PC-3 (cell line): ENCODE data around the gene NBPF1. TPM values are rescaled to one million over a fixed set of nuclear protein-coding genes. Genes with fewer than 3 reads are reported as not detected.
"Not testable (repeated sequence)": the region's sequence is repeated elsewhere in the genome, so short reads cannot be mapped to it uniquely, and the experiment has no call there.

Experiments
- ATAC-seq: fragments of 200-7000 bp; cut with Tn5 transposase; 2 replicates; pipeline ENCODE4 v1.9.1; 2020; ENCODE audit warnings: mild to moderate bottlenecking, moderate library complexity
- BruUV-seq: library from RNA; stranded (reverse); fragments of 400-500 nt; replicated peaks from 2 replicates; lab custom pipeline; 2021; lab: Mats Ljungman, UMichigan
- CTCF ChIA-PET: fragments of 300-600 bp; sonication (Branson Sonifier 250); formaldehyde crosslinking; loops from one replicate; lab custom pipeline; 2022; ENCODE audit warnings: antibody characterized with exemption; lab: Charles Lee
- POLR2A ChIA-PET: fragments of 300-600 bp; sonication (Branson Sonifier 250); formaldehyde crosslinking; loops from one replicate; lab custom pipeline; 2022; ENCODE audit warnings: antibody characterized with exemption; ENCODE audit not compliant: unreplicated experiment; lab: Charles Lee
- DNase-seq: peaks from one replicate; pipeline ENCODE4 v3.0.0-alpha.2; 2015
- H2AFZ ChIP-seq: fragments of 300-600 bp; sonication (generic); 2 replicates; pipeline ENCODE4 v1.6.0; 2016; ENCODE audit warnings: antibody characterized with exemption, low read length
- H3F3A ChIP-seq: fragments of 300-600 bp; sonication (generic); one replicate; pipeline ENCODE4 v1.6.0; 2017; ENCODE audit warnings: antibody characterized with exemption, low read length, control low read depth, mild to moderate bottlenecking; ENCODE audit not compliant: unreplicated experiment
- H3K27ac ChIP-seq: fragments of 300-600 bp; sonication (generic); 2 replicates; pipeline ENCODE4 v1.5.1; 2016; ENCODE audit warnings: mild to moderate bottlenecking, low read length
- H3K27me3 ChIP-seq: fragments of 300-600 bp; sonication (generic); 2 replicates; pipeline ENCODE4 v1.6.1; 2016; ENCODE audit warnings: low read length, mixed read lengths
- H3K36me3 ChIP-seq: fragments of 300-600 bp; sonication (generic); 2 replicates; pipeline ENCODE4 v1.6.1; 2016; ENCODE audit warnings: low read depth, mixed run types, low read length, mixed read lengths
- H3K4me1 ChIP-seq: fragments of 300-600 bp; sonication (generic); 2 replicates; pipeline ENCODE4 v1.5.1; 2016; ENCODE audit warnings: low read length; ENCODE audit not compliant: insufficient read depth
- H3K4me2 ChIP-seq: fragments of 300-600 bp; sonication (generic); 2 replicates; pipeline ENCODE4 v1.6.0; 2016; ENCODE audit warnings: low read length
- H3K4me3 ChIP-seq: fragments of 300-600 bp; sonication (generic); 2 replicates; pipeline ENCODE4 v1.5.1; 2016; ENCODE audit warnings: mild to moderate bottlenecking, low read length, mixed read lengths
- H3K79me2 ChIP-seq: fragments of 300-600 bp; sonication (generic); 2 replicates; pipeline ENCODE4 v1.6.1; 2017; ENCODE audit warnings: low read length, mixed read lengths
- H3K9ac ChIP-seq: fragments of 300-600 bp; sonication (generic); 2 replicates; pipeline ENCODE4 v1.6.0; 2016; ENCODE audit warnings: mild to moderate bottlenecking, low read length
- H3K9me2 ChIP-seq: fragments of 300-600 bp; sonication (generic); replicated peaks from 2 replicates; pipeline ENCODE4 v1.6.1; 2016; ENCODE audit warnings: mixed run types, low read length, mixed read lengths
- H3K9me3 ChIP-seq: fragments of 300-600 bp; sonication (generic); 2 replicates; pipeline ENCODE4 v1.6.1; 2016; ENCODE audit warnings: low read length, mixed read lengths
- H4K20me1 ChIP-seq: fragments of 300-600 bp; sonication (generic); 2 replicates; pipeline ENCODE4 v1.6.1; 2016; ENCODE audit warnings: low read length, mixed read lengths
- EZH2 ChIP-seq: fragments of 300-600 bp; sonication (generic); IDR thresholded peaks from one replicate; pipeline ENCODE4 v1.6.1; 2017; ENCODE audit warnings: antibody characterized with exemption, mild to moderate bottlenecking, low read length; ENCODE audit not compliant: unreplicated experiment
- EZH2phosphoT487 ChIP-seq: fragments of 300-600 bp; sonication (generic); IDR thresholded peaks from 2 replicates; pipeline ENCODE4 v1.6.1; 2018; ENCODE audit warnings: mild to moderate bottlenecking, antibody characterized with exemption, low read length, borderline replicate concordance
- intact Hi-C: fragments of 100-400 bp; cut with micrococcal nuclease; formaldehyde crosslinking; loops from 2 replicates; pipeline ENCODE4 v1.9.0; 2023
- total RNA-seq: library from RNA; depleted of rRNA; stranded (reverse); fragments of >200 nt; gene quantifications from 2 replicates; pipeline ENCODE4 v1.2.3, GENCODE V29; 2014
- TF ChIP-seq, protein P1 (sequence below): fragments of 300-600 bp; sonication (generic); conservative IDR thresholded peaks from 2 replicates; pipeline ENCODE4 v1.5.1; 2017; ENCODE audit warnings: antibody characterized with exemption, low read depth, mild to moderate bottlenecking, low read length

Gene NBPF1
- total RNA-seq, 1 experiment from 2014 or later, result 57.2 TPM

GRCh38 chr1:16605213-16605525, 8.2 kb downstream of the NBPF1 start:
- Histone ChIP-seq H3K4me1 (peaks cover 52% of the 10 kb centered on the region), H4K20me1 (no peaks in the 10 kb centered on the region), H3F3A (peaks cover 8% of the 10 kb centered on the region), H3K9me2 (no peaks in the 10 kb centered on the region), H3K27me3 (no peaks in the 10 kb centered on the region), H3K9me3 (no peaks in the 10 kb centered on the region), H3K27ac (peak overlapping the region; percentile 84), H3K36me3 (peaks cover 25% of the 10 kb centered on the region), H3K9ac (peak overlapping the region; percentile 60), H2AFZ (no peak overlapping the region), H3K4me2 (peak overlapping the region; percentile 54), H3K4me3 (peak overlapping the region; percentile 4; the same call in 1 of the 2 replicates), H3K79me2 (peaks cover 48% of the 10 kb centered on the region)
- BruUV-seq, result no TSS peak
- intact Hi-C loops, result loop anchor here (5.0 kb wide), 1 partner anchor 163 kb away; the partner anchor contains the start of gene NECAP2
- TF ChIP-seq EZH2 (no peak), EZH2phosphoT487 (no peak)
- TF ChIP-seq, protein P1, sequence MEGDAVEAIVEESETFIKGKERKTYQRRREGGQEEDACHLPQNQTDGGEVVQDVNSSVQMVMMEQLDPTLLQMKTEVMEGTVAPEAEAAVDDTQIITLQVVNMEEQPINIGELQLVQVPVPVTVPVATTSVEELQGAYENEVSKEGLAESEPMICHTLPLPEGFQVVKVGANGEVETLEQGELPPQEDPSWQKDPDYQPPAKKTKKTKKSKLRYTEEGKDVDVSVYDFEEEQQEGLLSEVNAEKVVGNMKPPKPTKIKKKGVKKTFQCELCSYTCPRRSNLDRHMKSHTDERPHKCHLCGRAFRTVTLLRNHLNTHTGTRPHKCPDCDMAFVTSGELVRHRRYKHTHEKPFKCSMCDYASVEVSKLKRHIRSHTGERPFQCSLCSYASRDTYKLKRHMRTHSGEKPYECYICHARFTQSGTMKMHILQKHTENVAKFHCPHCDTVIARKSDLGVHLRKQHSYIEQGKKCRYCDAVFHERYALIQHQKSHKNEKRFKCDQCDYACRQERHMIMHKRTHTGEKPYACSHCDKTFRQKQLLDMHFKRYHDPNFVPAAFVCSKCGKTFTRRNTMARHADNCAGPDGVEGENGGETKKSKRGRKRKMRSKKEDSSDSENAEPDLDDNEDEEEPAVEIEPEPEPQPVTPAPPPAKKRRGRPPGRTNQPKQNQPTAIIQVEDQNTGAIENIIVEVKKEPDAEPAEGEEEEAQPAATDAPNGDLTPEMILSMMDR, result no peak
- no peak for ATAC-seq
- ChIA-PET CTCF (interaction anchor here (1.0 kb wide), 1 partner anchor 16 kb away, joined by 3 read pairs; no protein-coding TSS in a partner anchor), POLR2A (interaction anchor here (0.7 kb wide), 1 partner anchor 16 kb away, joined by 6 read pairs; no protein-coding TSS in a partner anchor)
- DNase-seq, result peak; percentile 83

DNA sequence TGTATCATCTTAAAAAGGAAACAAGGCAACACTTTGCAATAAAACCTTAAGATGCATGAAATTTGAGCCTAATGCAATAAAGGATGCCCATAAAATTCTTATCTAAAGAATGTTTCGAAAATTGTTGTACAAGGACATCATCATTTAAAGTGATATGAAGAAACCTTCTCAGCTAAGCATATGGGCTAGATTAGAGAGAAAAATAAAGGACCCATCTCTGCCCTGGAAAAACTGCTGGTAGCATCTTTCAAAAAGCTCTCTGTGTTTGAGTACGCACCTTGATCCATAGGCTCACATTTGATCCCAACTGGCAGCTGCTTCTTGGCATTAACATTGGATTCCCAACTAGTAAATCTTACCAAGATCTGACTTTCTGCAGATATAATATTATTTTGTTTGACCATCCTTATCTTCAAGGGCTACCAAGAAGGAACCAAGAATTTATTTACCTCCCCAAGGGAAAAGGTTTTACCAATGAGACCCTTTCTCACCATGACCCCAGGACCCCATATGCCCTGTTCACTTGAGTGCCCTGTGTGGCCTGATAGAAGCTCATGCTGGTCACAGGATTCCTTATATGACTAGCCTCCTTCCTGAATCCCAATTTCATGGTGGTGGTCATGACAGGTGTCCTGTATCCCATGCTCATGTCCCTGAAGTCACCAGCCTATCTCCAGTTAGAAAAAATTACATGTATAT, 8.7 kb downstream of the NBPF1 start:
- peak overlapping the region; percentile 54 for H3K4me2 ChIP-seq
- intact Hi-C loops, result loop anchor here (5.0 kb wide), 1 partner anchor 162 kb away; the partner anchor contains the start of gene NECAP2
- not testable (repeated sequence) for H3K27me3 ChIP-seq, H4K20me1 ChIP-seq, H2AFZ ChIP-seq, H3K9me3 ChIP-seq, H3F3A ChIP-seq, ATAC-seq, H3K9me2 ChIP-seq
- peaks cover 43% of the 10 kb centered on the region for H3K79me2 ChIP-seq
- TSS peak; percentile 46 for BruUV-seq
- peaks cover 47% of the 10 kb centered on the region for H3K4me1 ChIP-seq
- peak; percentile 15 for DNase-seq
- CTCF ChIA-PET, result interaction anchor here (1.0 kb wide), 1 partner anchor 16 kb away, joined by 3 read pairs; no protein-coding TSS in a partner anchor
- POLR2A ChIA-PET, result interaction anchor here (0.7 kb wide), 1 partner anchor 17 kb away, joined by 6 read pairs; no protein-coding TSS in a partner anchor
- H3K36me3 ChIP-seq, result peaks cover 25% of the 10 kb centered on the region
- H3K4me3 ChIP-seq, result peak overlapping the region; percentile 4; the same call in 1 of the 2 replicates
- H3K9ac ChIP-seq, result peak overlapping the region; percentile 60
- H3K27ac ChIP-seq, result peak overlapping the region; percentile 84

GRCh38 chr1:16603623-16604022, 9.7 kb downstream of the NBPF1 start:
- H4K20me1 ChIP-seq, H3K9me3 ChIP-seq, H3K9me2 ChIP-seq, H3K4me3 ChIP-seq, POLR2A ChIA-PET, H3K4me2 ChIP-seq, H2AFZ ChIP-seq, H3F3A ChIP-seq, H3K9ac ChIP-seq, CTCF ChIA-PET, intact Hi-C loops, H3K27me3 ChIP-seq, BruUV-seq, ATAC-seq: not testable (repeated sequence)
- Histone ChIP-seq H3K79me2 (peaks cover 32% of the 10 kb centered on the region), H3K36me3 (peaks cover 25% of the 10 kb centered on the region), H3K4me1 (peaks cover 39% of the 10 kb centered on the region), H3K27ac (peak overlapping the region; percentile 36; the same call in 1 of the 2 replicates)
- peak; percentile 0 for DNase-seq

GRCh38 chr1:16602336-16603011, 10.9 kb downstream of the NBPF1 start:
- CTCF ChIA-PET, intact Hi-C loops, H3K9ac ChIP-seq, H4K20me1 ChIP-seq, H3K9me3 ChIP-seq, H3K27me3 ChIP-seq, H3K9me2 ChIP-seq, H3K4me3 ChIP-seq, H2AFZ ChIP-seq, H3F3A ChIP-seq: not testable (repeated sequence)
- Histone ChIP-seq H3K79me2 (peaks cover 25% of the 10 kb centered on the region), H3K4me2 (0 out of 2 replicates have a peak overlapping the region, but pooled peaks have one; percentile 16), H3K4me1 (peaks cover 29% of the 10 kb centered on the region), H3K27ac (peak overlapping the region; percentile 63), H3K36me3 (peaks cover 21% of the 10 kb centered on the region)
- BruUV-seq, result TSS peak; percentile 18
- DNase-seq (peak; percentile 13), ATAC-seq (peak; percentile 96)
- POLR2A ChIA-PET, result interaction anchor here (0.6 kb wide), 1 partner anchor 347 kb away, joined by 4 read pairs; no protein-coding TSS in a partner anchor

DNA sequence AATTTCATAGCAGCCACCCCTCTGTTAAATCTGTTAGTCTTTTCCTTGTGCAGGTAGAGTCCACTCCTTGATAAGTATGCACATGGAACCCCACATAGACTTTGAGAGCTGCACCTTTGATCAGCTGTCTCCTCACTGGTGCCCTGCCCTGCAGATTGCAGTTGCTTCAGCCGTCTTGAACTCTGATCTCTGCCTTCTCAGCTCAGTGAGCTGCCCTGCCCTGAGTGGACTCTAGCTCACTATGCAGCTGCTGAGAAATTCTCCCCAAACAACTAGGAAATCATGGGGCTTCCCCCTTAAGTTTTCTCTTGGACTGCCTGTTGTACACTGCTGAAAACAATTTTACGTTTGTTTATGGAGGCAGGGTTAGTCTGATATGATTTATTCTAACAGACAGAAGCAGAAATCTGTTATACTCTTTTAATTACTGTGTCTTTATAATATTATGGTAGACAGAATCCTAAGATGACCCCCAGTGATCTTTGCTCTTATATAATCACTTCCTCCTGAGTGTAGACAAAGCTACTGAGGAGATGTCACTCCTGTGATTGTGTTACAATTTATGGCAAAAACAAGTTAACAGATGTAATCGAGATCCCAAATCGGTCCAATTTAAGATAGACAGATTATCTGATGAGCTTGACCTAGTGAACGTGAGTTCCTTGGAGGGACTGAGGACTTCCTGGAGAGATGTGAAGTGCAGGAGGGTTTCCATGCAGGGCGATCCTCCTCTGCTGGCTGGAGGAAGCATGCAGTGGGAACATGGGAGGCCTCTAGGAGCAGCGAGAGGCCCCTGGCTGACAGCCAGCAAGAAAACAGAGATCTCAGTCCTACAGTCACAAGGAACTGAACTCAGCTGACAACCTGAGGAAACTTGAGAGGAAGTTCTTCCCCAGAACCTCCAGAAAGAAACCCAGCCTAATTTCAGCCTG, 12.2 kb downstream of the NBPF1 start:
- H3K36me3 ChIP-seq, H3K4me3 ChIP-seq, H3K27me3 ChIP-seq, H3F3A ChIP-seq, ATAC-seq, H3K9me3 ChIP-seq, H3K9ac ChIP-seq, H4K20me1 ChIP-seq, CTCF ChIA-PET, H3K4me2 ChIP-seq, BruUV-seq, POLR2A ChIA-PET, H3K27ac ChIP-seq, H2AFZ ChIP-seq, H3K9me2 ChIP-seq, intact Hi-C loops: not testable (repeated sequence)
- peaks cover 13% of the 10 kb centered on the region for H3K79me2 ChIP-seq
- peaks cover 21% of the 10 kb centered on the region for H3K4me1 ChIP-seq
- DNase-seq, result peak; percentile 0
